Peyer's patch (tissue), 4 donors: Measurements from ENCODE around the gene NOTUM.

ENCODE experiments used
- CTCF ChIP-seq, 6 experiments: fragments of 450-650 bp in 4 of 6; fragments of 200-600 bp in 2 of 6; sonication (generic) in 1 of 6; IDR thresholded peaks; one replicate each; pipeline ENCODE4 v1.5.1; 2017 to 2019; ENCODE audit warnings: antibody characterized with exemption in 6 of 6, mild to moderate bottlenecking in 3 of 6, moderate library complexity in 1 of 6
- POLR2A ChIP-seq, 2 donors: fragments of 450-650 bp; IDR thresholded peaks; one replicate each; pipeline ENCODE4 v1.5.1; 2017; ENCODE audit warnings: antibody characterized with exemption in 2 of 2, mild to moderate bottlenecking in 2 of 2, moderate library complexity in 2 of 2

GRCh38 chr17:81983639-81984373 lies 22.8 kb upstream of the NOTUM start:
- TF ChIP-seq CTCF (IDR thresholded peaks at IDR 0.05) = no peak
- TF ChIP-seq POLR2A (IDR thresholded peaks at IDR 0.05) = no peak
